Endodermal cell (in vitro differentiated cells): Measurements from ENCODE around the gene DVL2. TPM values are rescaled to one million over a fixed set of nuclear protein-coding genes. Genes with fewer than 3 reads are reported as not detected.

ENCODE experiments used
- DNase-seq: peaks from one replicate; pipeline ENCODE4 v3.0.0-alpha.2; 2017
- H3K27ac ChIP-seq: 2 replicates; pipeline ENCODE4 v1.5.1; 2013; ENCODE audit warnings: mild to moderate bottlenecking, low read depth, low read length, moderate library complexity
- H3K27me3 ChIP-seq: 2 replicates; pipeline ENCODE4 v1.6.1; 2013; ENCODE audit warnings: mild to moderate bottlenecking, low read length, moderate library complexity; ENCODE audit not compliant: insufficient read depth, control insufficient read depth, poor library complexity, severe bottlenecking
- H3K36me3 ChIP-seq: 2 replicates; pipeline ENCODE4 v1.7.0; 2013; ENCODE audit warnings: mild to moderate bottlenecking, low read length, moderate library complexity; ENCODE audit not compliant: control insufficient read depth, insufficient read depth
- H3K4me1 ChIP-seq: one replicate; pipeline ENCODE4 v1.7.0; 2013; ENCODE audit warnings: low read length; ENCODE audit not compliant: control insufficient read depth, insufficient read depth
- H3K4me3 ChIP-seq: 2 replicates; pipeline ENCODE4 v1.5.1; 2013; ENCODE audit warnings: mild to moderate bottlenecking, low read length, moderate library complexity
- H3K9ac ChIP-seq: 2 replicates; pipeline ENCODE4 v1.6.1; 2013; ENCODE audit warnings: mild to moderate bottlenecking, low read length, moderate library complexity; ENCODE audit not compliant: poor library complexity, severe bottlenecking; ENCODE audit errors: extremely low read depth
- H3K9me3 ChIP-seq: 2 replicates; pipeline ENCODE4 v1.6.1; 2013; ENCODE audit warnings: mild to moderate bottlenecking, low read length, moderate library complexity; ENCODE audit not compliant: control insufficient read depth
- H3K27ac Mint-ChIP-seq: 2 replicates; pipeline ENCODE4 v1.8.0; 2020; ENCODE audit warnings: mixed read lengths
- H3K27me3 Mint-ChIP-seq: 2 replicates; pipeline ENCODE4 v1.8.0; 2021; ENCODE audit warnings: mild to moderate bottlenecking, mixed read lengths; ENCODE audit not compliant: insufficient read depth
- H3K36me3 Mint-ChIP-seq: 2 replicates; pipeline ENCODE4 v1.8.0; 2020; ENCODE audit warnings: low read depth, mixed read lengths
- H3K4me1 Mint-ChIP-seq: 2 replicates; pipeline ENCODE4 v1.8.0; 2020; ENCODE audit warnings: mixed read lengths
- H3K4me3 Mint-ChIP-seq: 2 replicates; pipeline ENCODE4 v1.8.0; 2020; ENCODE audit warnings: mild to moderate bottlenecking, moderate library complexity, mixed read lengths
- H3K9me3 Mint-ChIP-seq: 2 replicates; pipeline ENCODE4 v1.8.0; 2020; ENCODE audit warnings: mild to moderate bottlenecking, mixed read lengths
- CTCF ChIP-seq: fragments of 200-600 bp; sonication (generic); conservative IDR thresholded peaks from 2 replicates; pipeline ENCODE4 v1.5.0; 2021; ENCODE audit warnings: antibody characterized with exemption, mild to moderate bottlenecking
- WGBS, 2 experiments: methylation state at CpG; one replicate each; pipeline versions ENCODE4 v1.1.5 to v1.1.7; 2013; ENCODE audit warnings: missing lambda C conversion rate in 2 of 2, mixed read lengths in 1 of 2; ENCODE audit not compliant: insufficient coverage in 1 of 2, insufficient read length in 1 of 2; 5-methylcytosine and 5-hydroxymethylcytosine counted together
- total RNA-seq, 2 donors: library from RNA; stranded (reverse); fragmentation: NEBNext Ultra II Directional in 1 of 2; extraction: Animal tissue kit (Norgen Biotek cat#: 25700) in 1 of 2; gene quantifications; 2 replicates in 1 of 2; 3 replicates in 1 of 2; pipeline ENCODE4 v1.2.1, GENCODE V29; 2021

Gene DVL2
- total RNA-seq, 2 donors from 2014 or later = 98.2 to 116 TPM

GRCh38 chr17:7254511-7254910 is 20.2 kb upstream of the DVL2 start:
- Mint-ChIP-seq H3K4me3 (no peak overlapping the region), H3K4me1 (peaks cover 19% of the 10 kb centered on the region), H3K27ac (no peak overlapping the region), H3K36me3 (peaks cover 38% of the 10 kb centered on the region), H3K27me3 (no peaks in the 10 kb centered on the region), H3K9me3 (no peaks in the 10 kb centered on the region)
- no peak overlapping the region for H3K9ac ChIP-seq
- no peak for DNase-seq
- no peak overlapping the region for H3K27ac ChIP-seq
- H3K9me3 ChIP-seq = no peaks in the 10 kb centered on the region
- TF ChIP-seq CTCF = no peak
- H3K36me3 ChIP-seq = peaks cover 35% of the 10 kb centered on the region
- no peak overlapping the region for H3K4me3 ChIP-seq
- WGBS, 2 experiments = 96 to 100% methylated on average over 2 to 4 of the region's 4 CpGs
- H3K4me1 ChIP-seq = no peaks in the 10 kb centered on the region
- no peaks in the 10 kb centered on the region for H3K27me3 ChIP-seq

GRCh38 chr17:7253082-7253481 is 18.8 kb upstream of the DVL2 start:
- H3K27me3 Mint-ChIP-seq = no peaks in the 10 kb centered on the region

GRCh38 chr17:7252176-7253043 is 18.1 kb upstream of the DVL2 start, which contains the start of gene ELP5:
TSS of gene ELP5 (plus strand) at chr17:7252215. CDS start at chr17:7252551, 336 bp downstream.
- H3K9me3 Mint-ChIP-seq = no peaks in the 10 kb centered on the region
- peaks cover 26% of the 10 kb centered on the region for H3K36me3 ChIP-seq
- 2 to 3% methylated on average over 24 to 55 of the region's 55 CpGs for WGBS, 2 experiments
- peak within 1 kb of the TSS; percentile 100 for H3K27ac Mint-ChIP-seq
- peak; percentile 24 for TF ChIP-seq CTCF
- no peaks in the 10 kb centered on the region for H3K4me1 ChIP-seq
- H3K4me1 Mint-ChIP-seq = peaks cover 25% of the 10 kb centered on the region
- peaks cover 29% of the 10 kb centered on the region for H3K36me3 Mint-ChIP-seq
- H3K9me3 ChIP-seq = no peaks in the 10 kb centered on the region
- H3K9ac ChIP-seq = peak within 1 kb of the TSS; percentile 90
- peak within 1 kb of the TSS; percentile 94 for H3K4me3 ChIP-seq
- peak within 1 kb of the TSS; percentile 91 for H3K4me3 Mint-ChIP-seq
- H3K27me3 Mint-ChIP-seq = no peaks in the 10 kb centered on the region
- H3K27me3 ChIP-seq = no peaks in the 10 kb centered on the region
- peak within 1 kb of the TSS; percentile 98 for H3K27ac ChIP-seq
- peak; percentile 99 for DNase-seq

More at GRCh38 chr17:7253082-7253481, 18.8 kb upstream of the DVL2 start:
- H3K4me3 Mint-ChIP-seq = peak overlapping the region; percentile 91
- H3K36me3 ChIP-seq = peaks cover 26% of the 10 kb centered on the region
- H3K36me3 Mint-ChIP-seq = peaks cover 29% of the 10 kb centered on the region
- peaks cover 25% of the 10 kb centered on the region for H3K4me1 Mint-ChIP-seq
- H3K4me1 ChIP-seq = no peaks in the 10 kb centered on the region
- no peaks in the 10 kb centered on the region for H3K9me3 ChIP-seq
- no peaks in the 10 kb centered on the region for H3K27me3 ChIP-seq
- H3K4me3 ChIP-seq = peak overlapping the region; percentile 94
- DNase-seq = no peak
- peak overlapping the region; percentile 100 for H3K27ac Mint-ChIP-seq
- TF ChIP-seq CTCF = no peak
- peak overlapping the region; percentile 98 for H3K27ac ChIP-seq
- no peaks in the 10 kb centered on the region for H3K9me3 Mint-ChIP-seq
- 89% methylated on average over 5 of the region's 5 CpGs for WGBS, 2 experiments
- H3K9ac ChIP-seq = peak overlapping the region; percentile 90
